GM12892 (cell line): Measurements from ENCODE around the gene DCPS.

ENCODE experiments used
- POLR2A ChIP-seq: IDR thresholded peaks from 2 replicates; pipeline ENCODE4 v1.6.1; 2011; ENCODE audit warnings: low read depth, low read length, control low read depth
- TAF1 ChIP-seq: IDR thresholded peaks from 2 replicates; pipeline ENCODE4 v1.6.1; 2011; ENCODE audit warnings: low read depth, mild to moderate bottlenecking, control low read depth, low read length, borderline replicate concordance

GRCh38 chr11:126393143-126393542 is 89.3 kb downstream of the DCPS start:
- TF ChIP-seq POLR2A = no peak
- TF ChIP-seq TAF1 = no peak
